HG03280 (cell line): ENCODE data around the gene ACTL8.

ENCODE experiments used
- ATAC-seq: cut with Tn5 transposase; IDR thresholded peaks from one replicate; pipeline ENCODE4 v1.9.1; 2021; ENCODE audit warnings: mild to moderate bottlenecking, moderate library complexity; ENCODE audit not compliant: unreplicated experiment

ACTL8 gene

GRCh38 chr1:17799642-17800041, 44.5 kb downstream of the ACTL8 start:
- no peak for ATAC-seq

- ATAC-seq: no peak
Measured at GRCh38 chr1:17802164-17802563, 47.0 kb downstream of the ACTL8 start.

- ATAC-seq: no peak
Measured at GRCh38 chr1:17802945-17803344, 47.8 kb downstream of the ACTL8 start.

GRCh38 chr1:17805869-17806684, 50.9 kb downstream of the ACTL8 start:
- no peak for ATAC-seq

GRCh38 chr1:17808816-17809215, 53.7 kb downstream of the ACTL8 start:
- ATAC-seq: no peak

GRCh38 chr1:17810668-17811067, 55.5 kb downstream of the ACTL8 start:
- no peak for ATAC-seq

GRCh38 chr1:17816511-17816910, 61.4 kb downstream of the ACTL8 start:
- no peak for ATAC-seq

GRCh38 chr1:17819129-17819802, 64.1 kb downstream of the ACTL8 start:
- ATAC-seq: no peak

- no peak for ATAC-seq
Measured at GRCh38 chr1:17820198-17820597, 65.1 kb downstream of the ACTL8 start.

GRCh38 chr1:17822741-17823426, 67.8 kb downstream of the ACTL8 start:
- ATAC-seq: no peak

GRCh38 chr1:17825273-17826164, 70.4 kb downstream of the ACTL8 start:
- no peak for ATAC-seq

GRCh38 chr1:17826165-17826488, 71.0 kb downstream of the ACTL8 start:
- ATAC-seq: no peak

GRCh38 chr1:17828991-17829390, 73.9 kb downstream of the ACTL8 start:
- ATAC-seq: no peak

GRCh38 chr1:17829579-17829978, 74.4 kb downstream of the ACTL8 start:
- ATAC-seq: no peak

- ATAC-seq: no peak
Measured at GRCh38 chr1:17831597-17831996, 76.5 kb downstream of the ACTL8 start.

GRCh38 chr1:17833661-17834501, 78.7 kb downstream of the ACTL8 start:
- ATAC-seq: no peak

- no peak for ATAC-seq
Measured at GRCh38 chr1:17834561-17835100, 79.5 kb downstream of the ACTL8 start.

GRCh38 chr1:17837233-17838030, 82.3 kb downstream of the ACTL8 start:
- no peak for ATAC-seq

- ATAC-seq: no peak
Measured at GRCh38 chr1:17839641-17840196, 84.6 kb downstream of the ACTL8 start.
